GM11168 (cell line): ENCODE measurements around the gene CTRB1.

ENCODE experiments used
- in situ Hi-C: fragments of 300-500 bp; cut with MboI; formaldehyde crosslinking; loops from one replicate; pipeline ENCODE4 v1.12.0; 2022; ENCODE audit warnings: low sequenced_read_pairs; ENCODE audit not compliant: unreplicated experiment

CTRB1 gene

GRCh38 chr16:75203667-75204409 lies 14.9 kb upstream of the CTRB1 start:
- in situ Hi-C loops = loop anchor here (5.0 to 25.0 kb wide), 2 partner anchors 183 to 558 kb away; no protein-coding TSS in a partner anchor

GRCh38 chr16:75204410-75204758 lies 14.4 kb upstream of the CTRB1 start:
- in situ Hi-C loops = loop anchor here (5.0 to 25.0 kb wide), 2 partner anchors 183 to 558 kb away; no protein-coding TSS in a partner anchor

- in situ Hi-C loops = loop anchor here (5.0 to 25.0 kb wide), 2 partner anchors 182 to 557 kb away; no protein-coding TSS in a partner anchor
These were observed 13.9 kb upstream of the CTRB1 start for GRCh38 chr16:75204905-75205304.

- in situ Hi-C loops = loop anchor here (25.0 kb wide), 1 partner anchor 557 kb away; no protein-coding TSS in a partner anchor
These were observed 13.3 kb upstream of the CTRB1 start for GRCh38 chr16:75205438-75205837.

- in situ Hi-C loops = loop anchor here (25.0 kb wide), 1 partner anchor 556 kb away; no protein-coding TSS in a partner anchor
These were observed 12.6 kb upstream of the CTRB1 start for GRCh38 chr16:75205961-75206748.

- in situ Hi-C loops = loop anchor here (25.0 kb wide), 1 partner anchor 555 kb away; no protein-coding TSS in a partner anchor
These were observed 11.9 kb upstream of the CTRB1 start, which contains the start of gene CTRB2 for GRCh38 chr16:75206749-75207451. TSS of gene CTRB2 (minus strand) at chr16:75207161. CDS start at chr16:75207141, 20 bp downstream.

- in situ Hi-C loops = loop anchor here (25.0 kb wide), 1 partner anchor 554 kb away; no protein-coding TSS in a partner anchor
These were observed 11.0 kb upstream of the CTRB1 start for GRCh38 chr16:75207831-75208230.

- in situ Hi-C loops = loop anchor here (25.0 kb wide), 1 partner anchor 554 kb away; no protein-coding TSS in a partner anchor
These were observed 10.5 kb upstream of the CTRB1 start for GRCh38 chr16:75208242-75208825.

- in situ Hi-C loops = loop anchor here (25.0 kb wide), 1 partner anchor 553 kb away; no protein-coding TSS in a partner anchor
These were observed 9.8 kb upstream of the CTRB1 start for GRCh38 chr16:75208861-75209505.

- in situ Hi-C loops = loop anchor here (25.0 kb wide), 1 partner anchor 553 kb away; no protein-coding TSS in a partner anchor
These were observed 9.3 kb upstream of the CTRB1 start for GRCh38 chr16:75209514-75209913.

GRCh38 chr16:75209944-75210343 lies 8.8 kb upstream of the CTRB1 start:
- in situ Hi-C loops = loop anchor here (25.0 kb wide), 1 partner anchor 552 kb away; no protein-coding TSS in a partner anchor

GRCh38 chr16:75211286-75211685 lies 7.5 kb upstream of the CTRB1 start:
- in situ Hi-C loops = loop anchor here (25.0 kb wide), 1 partner anchor 551 kb away; no protein-coding TSS in a partner anchor

- in situ Hi-C loops = loop anchor here (25.0 kb wide), 1 partner anchor 546 kb away; no protein-coding TSS in a partner anchor
These were observed 2.7 kb upstream of the CTRB1 start for GRCh38 chr16:75216127-75216526.

GRCh38 chr16:75216576-75216975 lies 2.2 kb upstream of the CTRB1 start:
- in situ Hi-C loops = loop anchor here (25.0 kb wide), 1 partner anchor 546 kb away; no protein-coding TSS in a partner anchor

GRCh38 chr16:75217389-75217851 lies 1.4 kb upstream of the CTRB1 start:
- in situ Hi-C loops = loop anchor here (25.0 kb wide), 1 partner anchor 545 kb away; no protein-coding TSS in a partner anchor

- in situ Hi-C loops = loop anchor here (25.0 kb wide), 1 partner anchor 543 kb away; no protein-coding TSS in a partner anchor
These were observed 300 bp downstream of the CTRB1 start for GRCh38 chr16:75219088-75219487.

GRCh38 chr16:75219838-75220237 lies 1.1 kb downstream of the CTRB1 start:
- in situ Hi-C loops = loop anchor here (25.0 kb wide), 1 partner anchor 542 kb away; no protein-coding TSS in a partner anchor

GRCh38 chr16:75222271-75222783 lies 3.5 kb downstream of the CTRB1 start:
- in situ Hi-C loops = loop anchor here (25.0 kb wide), 1 partner anchor 540 kb away; no protein-coding TSS in a partner anchor
